Naive B cell (primary cell): Measurements from ENCODE around the gene DLL1. TPM values are rescaled to one million over a fixed set of nuclear protein-coding genes. Genes with fewer than 3 reads are reported as not detected.

ENCODE experiments used
- ATAC-seq, 2 donors: fragments of 150-1000 bp; cut with Tn5 transposase; 2 replicates each; pipeline ENCODE4 v1.10.0; 2021; ENCODE audit warnings: low read depth in 2 of 2, mild to moderate bottlenecking in 2 of 2, moderate library complexity in 2 of 2
- DNase-seq: peaks from one replicate; pipeline ENCODE4 v3.0.0; 2022
- H3K27ac Mint-ChIP-seq, 6 donors: one replicate each; pipeline ENCODE4 v1.8.0; 2020 to 2022; ENCODE audit warnings: mild to moderate bottlenecking in 6 of 6, mixed read lengths in 6 of 6, moderate library complexity in 5 of 6, inconsistent platforms in 2 of 6
- H3K27me3 Mint-ChIP-seq, 3 donors: one replicate each; pipeline ENCODE4 v1.8.0; 2021 to 2022; ENCODE audit warnings: mixed read lengths in 3 of 3, mild to moderate bottlenecking in 1 of 3
- H3K36me3 Mint-ChIP-seq, 2 donors: one replicate each; pipeline ENCODE4 v1.8.0; 2020 to 2022; ENCODE audit warnings: mixed read lengths in 2 of 2, inconsistent platforms in 1 of 2, mild to moderate bottlenecking in 1 of 2
- H3K4me1 Mint-ChIP-seq, 3 donors: one replicate each; pipeline ENCODE4 v1.8.0; 2020 to 2022; ENCODE audit warnings: mixed read lengths in 3 of 3, inconsistent platforms in 1 of 3, mild to moderate bottlenecking in 1 of 3, moderate library complexity in 1 of 3
- H3K4me3 Mint-ChIP-seq, 8 donors: one replicate each; pipeline ENCODE4 v1.8.0; 2020 to 2022; ENCODE audit warnings: mild to moderate bottlenecking in 8 of 8, mixed read lengths in 8 of 8, moderate library complexity in 8 of 8, inconsistent platforms in 2 of 8
- H3K9me3 Mint-ChIP-seq, 7 donors: one replicate each; pipeline ENCODE4 v1.8.0; 2020 to 2022; ENCODE audit warnings: mixed read lengths in 7 of 7, mild to moderate bottlenecking in 5 of 7, inconsistent platforms in 2 of 7, moderate library complexity in 1 of 7
- polyA plus RNA-seq, 6 donors: library from polyadenylated mRNA; unstranded; fragments of 300-500 nt; fragmentation: Illumina TruSeq; gene quantifications; one replicate each; pipeline ENCODE4 v1.2.3, GENCODE V29; 2021; ENCODE audit warnings: low read depth in 6 of 6

Gene DLL1
- polyA plus RNA-seq, 6 donors from 2014 or later: 0.19 to 1.4 (median 0.98) TPM; not detected in 2

GRCh38 chr6:170293341-170294231, 2.7 kb upstream of the DLL1 start:
- H3K4me1 Mint-ChIP-seq: peaks cover 39 to 61% (median 46%) of the 10 kb centered on the region in 3 donors
- H3K27me3 Mint-ChIP-seq: peaks cover 40 to 70% (median 46%) of the 10 kb centered on the region in 3 donors
- H3K4me3 Mint-ChIP-seq: peak overlapping the region in 7 of 8 donors; percentile 55 to 95 (median 83)
- no peaks in the 10 kb centered on the region for H3K36me3 Mint-ChIP-seq
- no peak for ATAC-seq
- no peaks in the 10 kb centered on the region for H3K9me3 Mint-ChIP-seq
- H3K27ac Mint-ChIP-seq: peak overlapping the region in 3 of 6 donors; percentile 36 to 87 (median 70)
- no peak for DNase-seq

- H3K9me3 Mint-ChIP-seq: no peaks in the 10 kb centered on the region
- peak overlapping the region; percentile 87 to 97 (median 92) for H3K4me3 Mint-ChIP-seq
- DNase-seq (no peak), ATAC-seq (no peak)
- peaks cover 44 to 66% (median 48%) of the 10 kb centered on the region in 3 donors for H3K4me1 Mint-ChIP-seq
- peaks cover 36 to 69% (median 51%) of the 10 kb centered on the region in 3 donors for H3K27me3 Mint-ChIP-seq
- H3K36me3 Mint-ChIP-seq: no peaks in the 10 kb centered on the region
- H3K27ac Mint-ChIP-seq: peak overlapping the region in 5 of 6 donors; percentile 7 to 88 (median 72)
Measured at GRCh38 chr6:170292407-170293158, 1.7 kb upstream of the DLL1 start.

GRCh38 chr6:170292111-170292406, 1.2 kb upstream of the DLL1 start:
- H3K27me3 Mint-ChIP-seq: peaks cover 36 to 64% (median 51%) of the 10 kb centered on the region in 3 donors
- H3K27ac Mint-ChIP-seq: peak overlapping the region; percentile 7 to 88 (median 42)
- H3K9me3 Mint-ChIP-seq: no peaks in the 10 kb centered on the region
- DNase-seq (peak; percentile 40), ATAC-seq (no peak)
- H3K4me3 Mint-ChIP-seq: peak overlapping the region; percentile 87 to 97 (median 92)
- no peaks in the 10 kb centered on the region for H3K36me3 Mint-ChIP-seq
- peaks cover 44 to 66% (median 46%) of the 10 kb centered on the region in 3 donors for H3K4me1 Mint-ChIP-seq

GRCh38 chr6:170291271-170292110, 613 bp upstream of the DLL1 start:
- peak overlapping the region; percentile 87 to 97 (median 92) for H3K4me3 Mint-ChIP-seq
- ATAC-seq (peak; percentile 31 to 39), DNase-seq (peak; percentile 46)
- H3K36me3 Mint-ChIP-seq: no peaks in the 10 kb centered on the region
- peaks cover 0 to 2% (median 0%) of the 10 kb centered on the region in 7 donors for H3K9me3 Mint-ChIP-seq
- H3K4me1 Mint-ChIP-seq: peaks cover 44 to 66% (median 46%) of the 10 kb centered on the region in 3 donors
- peak overlapping the region in 5 of 6 donors; percentile 35 to 96 (median 75) for H3K27ac Mint-ChIP-seq
- H3K27me3 Mint-ChIP-seq: peaks cover 36 to 69% (median 56%) of the 10 kb centered on the region in 3 donors

GRCh38 chr6:170289951-170290295, 955 bp downstream of the DLL1 start:
- Mint-ChIP-seq H3K27ac (peak overlapping the region in 4 of 6 donors; percentile 65 to 86 (median 80)), H3K4me3 (peak overlapping the region; percentile 91 to 95 (median 92)), H3K27me3 (peaks cover 33 to 75% (median 61%) of the 10 kb centered on the region in 3 donors), H3K9me3 (peaks cover 0 to 2% (median 0%) of the 10 kb centered on the region in 7 donors), H3K36me3 (no peaks in the 10 kb centered on the region), H3K4me1 (peaks cover 39 to 54% (median 41%) of the 10 kb centered on the region in 3 donors)
- peak in 1 of 2 donors; percentile 3 for ATAC-seq
- DNase-seq: no peak

GRCh38 chr6:170289180-170289931, 1.5 kb downstream of the DLL1 start:
- Mint-ChIP-seq H3K9me3 (peaks cover 0 to 2% (median 0%) of the 10 kb centered on the region in 7 donors), H3K36me3 (no peaks in the 10 kb centered on the region), H3K4me1 (peaks cover 36 to 48% (median 38%) of the 10 kb centered on the region in 3 donors), H3K4me3 (peak overlapping the region; percentile 74 to 94 (median 91)), H3K27me3 (peaks cover 28 to 73% (median 61%) of the 10 kb centered on the region in 3 donors), H3K27ac (peak overlapping the region in 2 of 6 donors; percentile 73 to 85)
- peak; percentile 44 for DNase-seq
- ATAC-seq: peak; percentile 19 to 22

GRCh38 chr6:170288852-170289179, 2.1 kb downstream of the DLL1 start:
- peaks cover 0 to 2% (median 0%) of the 10 kb centered on the region in 7 donors for H3K9me3 Mint-ChIP-seq
- peaks cover 31 to 43% (median 33%) of the 10 kb centered on the region in 3 donors for H3K4me1 Mint-ChIP-seq
- no peaks in the 10 kb centered on the region for H3K36me3 Mint-ChIP-seq
- DNase-seq: no peak
- no peak for ATAC-seq
- H3K4me3 Mint-ChIP-seq: peak overlapping the region; percentile 74 to 94 (median 91)
- peak overlapping the region in 4 of 6 donors; percentile 73 to 88 (median 80) for H3K27ac Mint-ChIP-seq
- peaks cover 28 to 68% (median 55%) of the 10 kb centered on the region in 3 donors for H3K27me3 Mint-ChIP-seq

- no peaks in the 10 kb centered on the region for H3K36me3 Mint-ChIP-seq
- no peak for DNase-seq
- peak overlapping the region; percentile 74 to 94 (median 91) for H3K4me3 Mint-ChIP-seq
- H3K27ac Mint-ChIP-seq: peak overlapping the region in 3 of 6 donors; percentile 39 to 88 (median 75)
- no peak for ATAC-seq
- peaks cover 24 to 36% (median 27%) of the 10 kb centered on the region in 3 donors for H3K4me1 Mint-ChIP-seq
- H3K27me3 Mint-ChIP-seq: peaks cover 26 to 61% (median 49%) of the 10 kb centered on the region in 3 donors
- H3K9me3 Mint-ChIP-seq: peaks cover 0 to 2% (median 0%) of the 10 kb centered on the region in 7 donors
Measured at GRCh38 chr6:170288091-170288631, 2.7 kb downstream of the DLL1 start.

- peaks cover 17 to 29% (median 23%) of the 10 kb centered on the region in 3 donors for H3K4me1 Mint-ChIP-seq
- no peak overlapping the region for H3K27ac Mint-ChIP-seq
- peaks cover 18 to 55% (median 42%) of the 10 kb centered on the region in 3 donors for H3K27me3 Mint-ChIP-seq
- peaks cover 0 to 2% (median 0%) of the 10 kb centered on the region in 7 donors for H3K9me3 Mint-ChIP-seq
- H3K36me3 Mint-ChIP-seq: no peaks in the 10 kb centered on the region
- peak overlapping the region in 5 of 8 donors; percentile 16 to 91 (median 53) for H3K4me3 Mint-ChIP-seq
- DNase-seq (no peak), ATAC-seq (no peak)
Measured at GRCh38 chr6:170287371-170287876, 3.5 kb downstream of the DLL1 start.

- Mint-ChIP-seq H3K9me3 (peaks cover 0 to 2% (median 0%) of the 10 kb centered on the region in 7 donors), H3K36me3 (no peaks in the 10 kb centered on the region), H3K4me3 (peak overlapping the region in 4 of 8 donors; percentile 14 to 75 (median 34)), H3K27me3 (peaks cover 14 to 50% (median 36%) of the 10 kb centered on the region in 3 donors), H3K4me1 (peaks cover 12 to 24% (median 18%) of the 10 kb centered on the region in 3 donors), H3K27ac (no peak overlapping the region)
- DNase-seq: no peak
- ATAC-seq: no peak
Measured at GRCh38 chr6:170286934-170287265, 4.0 kb downstream of the DLL1 start.

- peak overlapping the region in 3 of 8 donors; percentile 10 to 15 (median 14) for H3K4me3 Mint-ChIP-seq
- peaks cover 0 to 2% (median 0%) of the 10 kb centered on the region in 7 donors for H3K9me3 Mint-ChIP-seq
- ATAC-seq: no peak
- H3K36me3 Mint-ChIP-seq: no peaks in the 10 kb centered on the region
- peaks cover 10 to 19% (median 14%) of the 10 kb centered on the region in 3 donors for H3K4me1 Mint-ChIP-seq
- DNase-seq: no peak
- H3K27me3 Mint-ChIP-seq: peaks cover 10 to 50% (median 31%) of the 10 kb centered on the region in 3 donors
- H3K27ac Mint-ChIP-seq: no peak overlapping the region
Measured at GRCh38 chr6:170286246-170286933, 4.5 kb downstream of the DLL1 start.
